Panc1 (cell line): ENCODE data around the gene USP5.
A peak's percentile ranks its signal among the peaks of the same experiment; 100 is the strongest.

ENCODE experiments used
- SIN3A ChIP-seq: IDR thresholded peaks from 2 replicates; pipeline ENCODE4 v1.6.1; 2012; ENCODE audit warnings: low read depth, mild to moderate bottlenecking, low read length, moderate library complexity, borderline replicate concordance; ENCODE audit not compliant: insufficient read depth
- TF ChIP-seq, protein P1 (sequence below): fragments of 450-650 bp; IDR thresholded peaks from 2 replicates; pipeline ENCODE4 v1.5.1; 2017; ENCODE audit warnings: mild to moderate bottlenecking
- TF ChIP-seq, protein P2 (sequence below), 2 experiments: IDR thresholded peaks; 2 replicates each; pipeline ENCODE4 v1.6.1; 2011 to 2012; ENCODE audit warnings: low read depth in 2 of 2, control low read depth in 1 of 2, low read length in 1 of 2, mild to moderate bottlenecking in 1 of 2, moderate library complexity in 1 of 2; ENCODE audit not compliant: insufficient read depth in 1 of 2

DNA sequence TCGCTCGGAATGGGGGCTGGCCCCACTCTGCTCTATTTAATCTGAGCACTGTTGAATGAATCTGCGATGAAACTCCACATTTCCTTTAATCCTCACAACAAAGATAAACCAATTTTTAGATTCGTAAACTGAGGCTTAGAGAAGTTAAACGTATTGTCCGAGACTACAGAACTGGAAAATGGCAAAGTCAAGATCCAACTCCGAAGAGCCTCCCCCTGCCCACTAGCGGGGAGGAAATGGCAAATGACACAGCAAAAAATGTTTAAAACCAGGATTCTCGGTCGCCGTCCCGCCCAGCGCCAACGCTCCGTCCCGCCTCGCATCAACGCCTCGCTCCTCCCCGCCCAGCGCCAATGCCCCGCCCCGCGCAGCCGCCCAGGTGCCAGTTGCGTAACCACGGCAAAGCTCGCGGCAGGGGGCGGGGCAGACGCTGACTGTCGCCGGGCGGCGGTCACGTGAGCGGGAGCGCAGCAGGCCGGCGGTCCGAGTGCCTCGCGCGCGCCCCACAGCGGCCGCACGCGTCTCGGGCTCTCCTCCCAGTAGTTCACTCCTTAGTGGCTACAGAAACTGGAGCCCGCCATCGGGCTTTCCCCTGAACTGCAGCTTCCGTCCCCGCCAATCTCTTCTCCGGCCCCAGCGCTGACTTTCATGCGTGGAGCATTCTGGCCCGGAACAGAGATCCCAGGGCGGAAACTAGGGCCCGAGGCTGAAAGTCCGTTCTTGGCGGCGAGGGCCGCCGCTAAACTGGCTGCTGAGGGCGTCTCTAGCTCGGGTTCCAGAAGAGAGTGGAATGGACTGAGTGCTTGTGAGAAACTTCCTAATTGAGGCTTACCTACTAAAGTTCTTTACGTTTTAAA, 39.1 kb downstream of the USP5 start:
- peak; percentile 69; the same call in 1 of the 2 replicates for TF ChIP-seq SIN3A
- TF ChIP-seq, protein P1, sequence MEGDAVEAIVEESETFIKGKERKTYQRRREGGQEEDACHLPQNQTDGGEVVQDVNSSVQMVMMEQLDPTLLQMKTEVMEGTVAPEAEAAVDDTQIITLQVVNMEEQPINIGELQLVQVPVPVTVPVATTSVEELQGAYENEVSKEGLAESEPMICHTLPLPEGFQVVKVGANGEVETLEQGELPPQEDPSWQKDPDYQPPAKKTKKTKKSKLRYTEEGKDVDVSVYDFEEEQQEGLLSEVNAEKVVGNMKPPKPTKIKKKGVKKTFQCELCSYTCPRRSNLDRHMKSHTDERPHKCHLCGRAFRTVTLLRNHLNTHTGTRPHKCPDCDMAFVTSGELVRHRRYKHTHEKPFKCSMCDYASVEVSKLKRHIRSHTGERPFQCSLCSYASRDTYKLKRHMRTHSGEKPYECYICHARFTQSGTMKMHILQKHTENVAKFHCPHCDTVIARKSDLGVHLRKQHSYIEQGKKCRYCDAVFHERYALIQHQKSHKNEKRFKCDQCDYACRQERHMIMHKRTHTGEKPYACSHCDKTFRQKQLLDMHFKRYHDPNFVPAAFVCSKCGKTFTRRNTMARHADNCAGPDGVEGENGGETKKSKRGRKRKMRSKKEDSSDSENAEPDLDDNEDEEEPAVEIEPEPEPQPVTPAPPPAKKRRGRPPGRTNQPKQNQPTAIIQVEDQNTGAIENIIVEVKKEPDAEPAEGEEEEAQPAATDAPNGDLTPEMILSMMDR = peak; percentile 93
- TF ChIP-seq, protein P2, sequence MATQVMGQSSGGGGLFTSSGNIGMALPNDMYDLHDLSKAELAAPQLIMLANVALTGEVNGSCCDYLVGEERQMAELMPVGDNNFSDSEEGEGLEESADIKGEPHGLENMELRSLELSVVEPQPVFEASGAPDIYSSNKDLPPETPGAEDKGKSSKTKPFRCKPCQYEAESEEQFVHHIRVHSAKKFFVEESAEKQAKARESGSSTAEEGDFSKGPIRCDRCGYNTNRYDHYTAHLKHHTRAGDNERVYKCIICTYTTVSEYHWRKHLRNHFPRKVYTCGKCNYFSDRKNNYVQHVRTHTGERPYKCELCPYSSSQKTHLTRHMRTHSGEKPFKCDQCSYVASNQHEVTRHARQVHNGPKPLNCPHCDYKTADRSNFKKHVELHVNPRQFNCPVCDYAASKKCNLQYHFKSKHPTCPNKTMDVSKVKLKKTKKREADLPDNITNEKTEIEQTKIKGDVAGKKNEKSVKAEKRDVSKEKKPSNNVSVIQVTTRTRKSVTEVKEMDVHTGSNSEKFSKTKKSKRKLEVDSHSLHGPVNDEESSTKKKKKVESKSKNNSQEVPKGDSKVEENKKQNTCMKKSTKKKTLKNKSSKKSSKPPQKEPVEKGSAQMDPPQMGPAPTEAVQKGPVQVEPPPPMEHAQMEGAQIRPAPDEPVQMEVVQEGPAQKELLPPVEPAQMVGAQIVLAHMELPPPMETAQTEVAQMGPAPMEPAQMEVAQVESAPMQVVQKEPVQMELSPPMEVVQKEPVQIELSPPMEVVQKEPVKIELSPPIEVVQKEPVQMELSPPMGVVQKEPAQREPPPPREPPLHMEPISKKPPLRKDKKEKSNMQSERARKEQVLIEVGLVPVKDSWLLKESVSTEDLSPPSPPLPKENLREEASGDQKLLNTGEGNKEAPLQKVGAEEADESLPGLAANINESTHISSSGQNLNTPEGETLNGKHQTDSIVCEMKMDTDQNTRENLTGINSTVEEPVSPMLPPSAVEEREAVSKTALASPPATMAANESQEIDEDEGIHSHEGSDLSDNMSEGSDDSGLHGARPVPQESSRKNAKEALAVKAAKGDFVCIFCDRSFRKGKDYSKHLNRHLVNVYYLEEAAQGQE (IDR thresholded peaks at IDR 0.05; ENCODE audit: insufficient read depth in 1 of 2, low read depth in 2 of 2, low read length in 1 of 2) = no peak
